HAP-1 (cell line): ENCODE data around the gene ATP6V0A1.
"Not testable (repeated sequence)": the region's sequence is repeated elsewhere in the genome, so short reads cannot be mapped to it uniquely, and the experiment has no call there.

Experiments
- DNase-seq, 2 experiments: peaks; one replicate each; pipeline ENCODE4 v3.0.0-alpha.2; 2016 to 2020; ENCODE audit warnings: low spot score in 2 of 2
- H3K27me3 ChIP-seq: fragments of 250-450 bp; sonication (Bioruptor Pico); 2 replicates; pipeline ENCODE4 v1.5.1; 2020; ENCODE audit warnings: low read depth, mild to moderate bottlenecking, moderate library complexity
- H3K36me3 ChIP-seq: fragments of 250-450 bp; sonication (Bioruptor Pico); replicated peaks from 2 replicates; pipeline ENCODE4 v1.5.1; 2020; ENCODE audit warnings: mild to moderate bottlenecking
- H3K4me1 ChIP-seq: fragments of 250-450 bp; sonication (Bioruptor Pico); 2 replicates; pipeline ENCODE4 v1.5.1; 2020; ENCODE audit warnings: mild to moderate bottlenecking
- H3K4me3 ChIP-seq: fragments of 250-450 bp; sonication (Bioruptor Pico); 2 replicates; pipeline ENCODE4 v1.5.1; 2020; ENCODE audit warnings: mild to moderate bottlenecking, moderate library complexity
- H3K9me3 ChIP-seq: fragments of 250-450 bp; sonication (Bioruptor Pico); 2 replicates; pipeline ENCODE4 v1.5.1; 2020; ENCODE audit warnings: mild to moderate bottlenecking, moderate library complexity
- in situ Hi-C: fragments of 300-500 bp; cut with MboI; formaldehyde crosslinking; loops from 3 replicates; pipeline ENCODE4 v1.14.3; 2020; ENCODE audit warnings: low sequenced_read_pairs, inconsistent platforms, mixed read lengths

ATP6V0A1 gene

DNA sequence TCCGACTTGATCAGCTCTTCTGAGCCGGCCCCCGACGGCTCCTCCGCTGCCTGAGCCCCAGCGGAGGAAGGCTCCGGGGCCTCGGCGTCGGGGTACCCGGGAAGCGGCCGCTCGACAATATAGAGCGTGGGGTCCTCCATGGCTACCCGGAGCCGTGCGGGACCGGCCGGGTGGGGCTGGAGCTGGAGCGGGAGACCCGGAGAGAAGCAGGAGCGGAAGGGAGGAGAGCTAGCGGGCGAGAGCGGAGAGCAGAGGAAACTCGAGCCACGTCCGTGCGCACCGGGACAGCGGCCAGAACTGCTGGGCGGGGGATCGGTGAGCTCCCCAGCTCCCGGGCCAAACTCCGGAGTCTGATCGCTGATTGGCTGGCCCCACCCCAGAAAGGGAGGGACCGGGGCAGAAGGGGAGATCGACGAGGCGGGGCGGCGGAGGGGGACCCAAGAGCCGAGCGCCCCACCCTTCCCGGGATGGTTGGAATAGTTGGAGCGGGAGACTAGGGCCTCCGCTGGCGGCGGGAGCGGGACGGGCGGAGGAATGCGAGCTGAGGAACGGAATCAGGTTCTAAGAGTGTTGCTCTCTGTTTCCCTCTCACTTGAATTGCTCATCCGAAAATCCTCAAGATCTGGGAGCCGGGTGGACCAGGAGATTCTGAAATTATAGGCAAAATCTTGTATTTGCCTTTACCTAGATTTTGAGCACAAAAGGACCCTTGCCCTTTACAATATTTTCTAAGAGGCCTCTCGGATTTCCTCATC lies 35.5 kb upstream of the ATP6V0A1 start, which contains the start of gene CAVIN1:
Gene CAVIN1, minus strand, starts transcription at position 299 of the 755 bp plus-strand sequence. Its CDS starts 159 bp downstream, at position 140.
- Histone ChIP-seq H3K27me3 (no peaks in the 10 kb centered on the region), H3K4me3 (peak within 1 kb of the TSS; percentile 78), H3K36me3 (no peaks in the 10 kb centered on the region), H3K4me1 (peaks cover 3% of the 10 kb centered on the region; the same call in 1 of the 2 replicates), H3K9me3 (no peaks in the 10 kb centered on the region)
- peak; percentile 90 to 98 for DNase-seq
- in situ Hi-C loops = loop anchor here (10.0 kb wide), 1 partner anchor 102 kb away; no protein-coding TSS in a partner anchor

DNA sequence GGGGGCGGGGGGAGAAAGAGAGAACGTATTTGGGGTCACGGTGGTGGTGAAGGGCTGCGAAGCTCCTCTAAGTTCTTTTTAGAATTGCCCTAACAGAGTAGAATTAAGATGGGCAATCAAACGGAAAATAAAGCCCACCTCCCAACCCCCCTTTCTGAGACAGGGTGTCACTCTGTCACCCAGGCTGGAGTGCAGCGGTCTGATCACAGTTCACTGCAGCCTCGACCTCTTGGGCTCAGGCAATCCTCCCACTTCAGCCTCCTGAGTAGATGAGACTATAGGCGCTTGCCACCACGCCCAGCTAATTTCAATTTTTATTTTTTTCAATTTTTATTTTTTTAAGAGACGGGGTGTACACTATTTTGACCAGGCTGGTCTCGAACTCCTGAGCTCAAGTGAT lies 34.9 kb upstream of the ATP6V0A1 start:
- H3K4me3 ChIP-seq = peak overlapping the region; percentile 78
- no peak for DNase-seq
- H3K4me1 ChIP-seq = peaks cover 6% of the 10 kb centered on the region
- H3K9me3 ChIP-seq = no peaks in the 10 kb centered on the region
- H3K36me3 ChIP-seq = no peaks in the 10 kb centered on the region
- in situ Hi-C loops = loop anchor here (10.0 kb wide), 1 partner anchor 101 kb away; no protein-coding TSS in a partner anchor
- H3K27me3 ChIP-seq = no peaks in the 10 kb centered on the region

DNA sequence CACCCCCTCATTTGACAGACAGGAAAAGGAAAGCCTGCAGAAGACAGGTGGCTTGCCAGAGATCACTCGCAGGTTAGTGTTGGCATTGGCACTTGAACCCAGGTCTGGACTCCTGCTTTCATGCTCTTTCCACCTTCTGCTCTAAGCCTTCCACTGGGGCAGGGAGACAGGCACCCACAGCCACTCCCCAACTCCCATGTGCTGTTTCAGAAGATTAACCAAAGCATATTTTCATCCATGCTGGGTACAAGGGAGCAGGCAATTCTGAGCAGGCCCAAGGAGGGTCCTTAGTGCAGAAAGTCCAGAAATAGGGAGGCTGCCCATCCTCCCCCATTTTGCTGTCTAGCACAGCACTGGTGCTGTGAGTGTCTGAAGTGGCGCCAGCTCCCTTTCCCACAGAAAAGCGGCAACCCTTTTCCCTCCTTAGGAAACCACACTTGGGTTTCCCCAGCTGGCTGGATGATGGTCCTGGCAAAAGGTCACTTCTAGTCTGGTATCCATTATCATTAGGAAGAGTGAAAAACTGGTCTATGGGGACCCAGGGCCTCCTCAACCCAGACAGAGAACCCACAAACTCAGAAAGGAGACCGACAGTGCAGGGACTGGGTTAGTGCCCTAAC lies 33.6 kb upstream of the ATP6V0A1 start:
- Histone ChIP-seq H3K4me1 (peaks cover 7% of the 10 kb centered on the region), H3K9me3 (no peaks in the 10 kb centered on the region), H3K36me3 (no peaks in the 10 kb centered on the region), H3K4me3 (no peak overlapping the region), H3K27me3 (no peaks in the 10 kb centered on the region)
- in situ Hi-C loops = loop anchor here (10.0 kb wide), 1 partner anchor 100 kb away; no protein-coding TSS in a partner anchor
- no peak for DNase-seq

DNA sequence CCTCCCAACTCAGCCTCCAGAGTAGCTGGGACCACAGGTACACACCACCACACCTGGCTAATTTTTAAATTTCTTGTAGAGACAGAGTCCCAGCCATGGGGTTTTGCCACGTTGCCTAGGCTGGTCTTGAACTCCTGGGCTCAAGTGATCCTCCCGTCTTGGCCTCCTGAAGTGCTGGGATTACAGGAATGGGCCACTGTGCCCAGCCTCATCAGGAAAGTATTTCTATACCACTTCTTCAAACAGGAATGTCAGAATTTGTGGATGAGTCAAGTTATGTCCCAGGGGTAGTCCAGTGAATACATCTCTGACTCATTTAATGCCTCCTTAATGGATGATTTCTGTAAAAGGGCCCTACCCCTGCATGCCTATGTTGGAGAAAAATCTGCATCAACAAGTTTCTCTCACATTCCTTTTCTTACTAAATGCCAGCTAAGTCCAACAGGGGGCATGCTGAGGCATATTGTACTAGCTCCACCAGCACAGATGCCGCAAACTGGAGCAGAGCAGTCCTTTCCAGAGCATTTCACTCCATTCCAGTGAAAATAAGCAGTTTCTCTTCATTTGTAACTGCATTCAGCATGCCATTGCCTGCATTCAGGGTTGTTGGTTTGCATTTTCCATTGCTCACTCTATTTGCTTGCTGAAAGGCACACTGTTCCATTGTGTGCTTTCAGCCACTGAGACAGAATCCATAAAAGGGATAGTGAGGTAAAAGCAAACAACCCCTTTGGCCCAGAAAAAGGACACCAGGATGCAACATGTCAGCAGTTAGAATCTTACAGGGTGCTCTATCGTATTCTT lies 30.3 kb upstream of the ATP6V0A1 start:
- peaks cover 17% of the 10 kb centered on the region for H3K4me1 ChIP-seq
- no peaks in the 10 kb centered on the region for H3K9me3 ChIP-seq
- H3K4me3 ChIP-seq = no peak overlapping the region
- no peaks in the 10 kb centered on the region for H3K27me3 ChIP-seq
- DNase-seq = peak; percentile 61 to 78
- in situ Hi-C loops = loop anchor here (10.0 kb wide), 1 partner anchor 96 kb away; no protein-coding TSS in a partner anchor
- no peaks in the 10 kb centered on the region for H3K36me3 ChIP-seq

DNA sequence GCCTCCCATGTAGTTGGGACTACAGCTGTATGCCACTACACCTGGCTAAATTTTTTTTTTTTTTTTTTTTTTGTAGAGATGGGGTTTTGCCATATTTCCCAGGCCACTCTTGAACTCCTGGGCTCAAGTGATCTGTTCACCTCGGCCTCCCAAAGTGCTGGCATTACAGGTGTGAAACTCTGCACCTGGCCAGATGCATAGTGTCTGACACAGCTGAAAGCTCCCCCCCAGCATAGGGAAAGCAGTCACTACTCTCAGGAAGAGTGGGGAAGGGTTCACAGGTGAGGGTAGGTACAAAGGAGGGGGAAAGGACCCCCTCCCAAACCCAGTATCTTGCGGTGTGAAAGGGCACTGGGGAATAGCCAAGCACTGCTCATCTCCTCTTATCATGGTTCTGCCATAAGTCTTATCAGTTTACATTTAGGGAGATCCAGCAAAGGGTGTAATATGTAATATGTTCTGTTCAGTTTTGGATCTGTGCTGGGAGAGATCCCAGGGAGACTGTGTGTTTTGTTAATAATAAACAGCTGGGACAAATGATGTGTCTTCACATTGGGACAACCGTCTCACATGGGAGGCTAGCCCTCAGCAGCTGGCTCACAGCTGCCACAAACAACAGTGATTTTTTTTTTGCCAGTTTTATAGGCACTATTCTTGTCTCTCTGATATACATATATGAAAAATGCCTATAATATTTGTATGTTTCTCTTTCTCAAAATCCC lies 28.8 kb upstream of the ATP6V0A1 start:
- in situ Hi-C loops = loop anchor here (10.0 kb wide), 1 partner anchor 95 kb away; no protein-coding TSS in a partner anchor
- no peak for DNase-seq
- no peaks in the 10 kb centered on the region for H3K36me3 ChIP-seq
- H3K4me1 ChIP-seq = peaks cover 13% of the 10 kb centered on the region
- no peaks in the 10 kb centered on the region for H3K9me3 ChIP-seq
- no peak overlapping the region for H3K4me3 ChIP-seq
- H3K27me3 ChIP-seq = no peaks in the 10 kb centered on the region

DNA sequence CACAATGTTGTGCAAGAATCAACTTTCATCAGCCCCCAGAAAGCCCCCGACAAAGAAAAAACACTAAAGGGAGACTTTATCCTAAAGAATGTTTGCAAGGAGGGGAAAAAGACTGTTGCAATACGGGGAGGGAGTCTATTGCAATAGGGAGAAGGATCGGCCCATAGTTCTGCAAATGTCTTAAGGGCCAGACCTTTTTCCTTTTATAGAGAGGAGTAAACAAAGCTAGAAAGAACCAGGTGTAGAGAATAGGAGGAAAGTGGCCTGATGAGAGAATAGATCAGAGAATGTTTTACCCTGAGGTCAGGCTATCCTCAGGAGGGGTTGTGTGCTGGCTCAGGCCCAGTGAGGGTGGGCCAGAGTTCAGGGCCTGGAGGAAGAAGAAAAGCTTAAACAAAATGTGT lies 26.9 kb upstream of the ATP6V0A1 start:
- Histone ChIP-seq H3K4me1 (peaks cover 13% of the 10 kb centered on the region), H3K36me3 (no peaks in the 10 kb centered on the region), H3K4me3 (no peak overlapping the region), H3K9me3 (no peaks in the 10 kb centered on the region), H3K27me3 (no peaks in the 10 kb centered on the region)
- peak; percentile 50 to 52 for DNase-seq
- in situ Hi-C loops = no loop called here

DNA sequence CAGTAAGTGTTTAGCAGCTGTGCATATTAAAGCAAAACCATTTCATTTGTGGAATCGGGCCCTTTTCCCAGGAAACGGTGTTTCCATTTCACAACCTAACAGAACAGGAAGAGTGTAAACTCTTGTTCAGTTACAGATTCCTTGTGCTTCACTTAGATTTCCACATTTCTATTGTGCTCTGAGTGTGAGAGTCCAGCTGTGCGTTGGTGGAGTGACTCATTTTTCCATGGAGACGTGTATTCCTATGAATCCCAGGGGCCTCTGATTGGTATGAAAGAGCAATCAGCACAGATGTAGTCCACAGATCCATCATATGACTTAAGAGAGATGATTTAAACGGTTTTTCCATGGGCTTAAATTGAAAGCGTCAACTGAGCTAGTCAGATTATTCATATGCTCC lies 22.3 kb upstream of the ATP6V0A1 start:
- no peak overlapping the region for H3K4me3 ChIP-seq
- no peaks in the 10 kb centered on the region for H3K9me3 ChIP-seq
- no peaks in the 10 kb centered on the region for H3K36me3 ChIP-seq
- H3K27me3 ChIP-seq = no peaks in the 10 kb centered on the region
- H3K4me1 ChIP-seq = peaks cover 10% of the 10 kb centered on the region
- DNase-seq = no peak
- in situ Hi-C loops = no loop called here

DNA sequence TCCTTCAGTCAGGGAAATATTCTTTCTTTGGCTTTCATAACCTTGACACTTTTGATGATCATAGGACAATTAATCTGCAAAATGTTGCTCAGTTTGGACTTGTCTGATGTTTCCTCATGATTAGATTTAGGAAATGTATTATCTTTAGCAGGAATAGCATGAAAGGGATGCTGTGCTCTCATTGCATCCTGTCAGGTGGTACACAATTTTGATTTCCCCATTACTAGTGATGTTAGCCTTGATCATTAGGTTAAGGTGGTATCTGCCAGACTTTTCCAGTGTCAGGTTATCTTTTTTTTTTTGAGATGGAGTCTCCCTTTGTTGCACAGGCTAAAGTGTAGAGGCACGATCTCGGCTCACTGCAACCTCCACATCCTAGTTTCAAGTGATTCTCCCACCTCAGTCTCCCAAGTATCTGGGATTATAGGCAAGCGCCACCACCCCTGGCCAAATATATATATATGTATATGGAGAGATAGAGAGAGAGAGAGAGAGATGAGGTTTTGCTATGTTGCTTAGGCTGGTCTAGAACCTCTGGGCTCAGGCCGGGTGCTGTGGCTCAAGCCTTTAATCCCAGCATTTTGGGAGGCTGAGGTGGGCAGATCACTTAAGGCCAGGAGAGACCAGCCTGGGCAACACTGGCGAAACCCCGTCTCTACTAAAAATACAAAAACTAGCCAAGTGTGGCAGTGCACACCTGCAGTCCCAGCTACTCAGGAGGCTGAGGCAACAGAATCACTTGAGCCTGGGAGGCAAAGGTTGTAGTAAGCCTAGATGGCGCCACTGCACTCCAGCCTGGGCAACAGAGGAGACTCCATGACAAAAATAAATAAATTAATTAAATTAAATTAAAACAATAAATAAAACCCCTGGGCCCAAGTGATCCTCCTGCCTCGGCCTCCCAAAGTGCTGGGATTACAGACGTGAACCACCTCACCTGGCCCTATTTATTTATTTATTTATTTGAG lies 19.8 kb upstream of the ATP6V0A1 start:
- Histone ChIP-seq H3K4me1 (peaks cover 20% of the 10 kb centered on the region), H3K27me3 (no peaks in the 10 kb centered on the region), H3K9me3 (no peaks in the 10 kb centered on the region), H3K36me3 (no peaks in the 10 kb centered on the region), H3K4me3 (no peak overlapping the region)
- in situ Hi-C loops = no loop called here
- peak in 1 of 2 experiments; percentile 56 for DNase-seq

DNA sequence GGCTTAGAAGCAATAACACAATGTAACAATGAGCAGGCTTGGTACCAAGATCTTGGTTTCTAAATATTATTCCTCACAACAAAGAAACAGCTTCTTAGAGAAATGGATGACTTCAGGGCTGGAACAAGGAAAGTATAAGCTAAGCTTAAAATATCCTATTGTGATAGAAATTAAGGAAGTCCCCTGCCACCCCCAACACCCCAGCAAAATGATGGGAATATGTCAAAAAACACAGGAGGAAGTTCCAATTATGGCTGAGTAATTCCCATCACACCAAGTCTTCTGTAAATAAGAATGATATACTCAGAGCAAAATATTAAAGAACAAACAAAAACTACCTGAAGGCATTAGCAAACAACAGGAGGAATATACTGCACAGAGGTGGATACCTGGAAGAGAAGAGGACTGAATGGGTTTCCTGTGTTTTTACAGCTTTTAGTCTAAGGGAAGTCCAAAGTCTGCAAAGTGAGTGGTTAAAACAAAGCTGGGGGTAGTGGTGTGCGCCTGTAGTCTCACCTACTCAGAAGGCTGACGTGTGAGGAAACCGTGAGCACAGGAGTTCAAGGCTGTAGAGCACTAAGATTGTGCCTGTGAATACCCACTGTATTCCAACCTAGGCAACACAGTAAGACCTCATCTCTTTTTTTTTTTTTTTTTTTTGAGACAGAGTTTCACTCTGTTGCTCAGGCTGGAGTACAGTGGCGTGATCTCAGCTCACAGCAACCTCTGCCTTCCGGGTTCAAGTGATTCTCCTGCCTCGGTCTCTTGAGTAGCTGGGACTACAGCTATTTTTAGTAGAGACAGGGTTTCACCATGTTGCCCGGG lies 17.1 kb upstream of the ATP6V0A1 start:
- Histone ChIP-seq H3K4me1 (peaks cover 20% of the 10 kb centered on the region), H3K9me3 (no peaks in the 10 kb centered on the region), H3K4me3 (no peak overlapping the region), H3K27me3 (no peaks in the 10 kb centered on the region), H3K36me3 (no peaks in the 10 kb centered on the region)
- peak in 1 of 2 experiments; percentile 70 for DNase-seq
- in situ Hi-C loops = no loop called here

DNA sequence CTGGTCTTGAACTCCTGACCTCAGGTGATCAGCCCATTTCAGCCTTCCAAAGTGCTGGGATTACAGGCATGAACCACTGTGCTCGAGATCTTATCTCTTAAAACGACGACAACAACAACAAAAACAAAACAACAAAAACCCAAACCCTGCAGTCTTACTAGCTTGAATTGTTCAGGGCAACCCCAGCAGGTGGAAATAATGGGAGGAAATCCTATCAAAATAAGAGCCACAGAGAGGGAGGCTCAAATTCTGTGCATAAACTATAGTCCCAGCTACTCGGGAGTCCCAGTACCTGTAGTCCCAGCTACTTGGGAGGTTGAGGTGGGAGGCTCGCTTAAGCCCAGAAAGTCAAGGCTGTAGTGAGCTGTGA lies 16.5 kb upstream of the ATP6V0A1 start:
- no peak overlapping the region for H3K4me3 ChIP-seq
- H3K4me1 ChIP-seq = peaks cover 20% of the 10 kb centered on the region
- no peak for DNase-seq
- H3K27me3 ChIP-seq = no peaks in the 10 kb centered on the region
- no peaks in the 10 kb centered on the region for H3K36me3 ChIP-seq
- in situ Hi-C loops = no loop called here
- H3K9me3 ChIP-seq = no peaks in the 10 kb centered on the region

DNA sequence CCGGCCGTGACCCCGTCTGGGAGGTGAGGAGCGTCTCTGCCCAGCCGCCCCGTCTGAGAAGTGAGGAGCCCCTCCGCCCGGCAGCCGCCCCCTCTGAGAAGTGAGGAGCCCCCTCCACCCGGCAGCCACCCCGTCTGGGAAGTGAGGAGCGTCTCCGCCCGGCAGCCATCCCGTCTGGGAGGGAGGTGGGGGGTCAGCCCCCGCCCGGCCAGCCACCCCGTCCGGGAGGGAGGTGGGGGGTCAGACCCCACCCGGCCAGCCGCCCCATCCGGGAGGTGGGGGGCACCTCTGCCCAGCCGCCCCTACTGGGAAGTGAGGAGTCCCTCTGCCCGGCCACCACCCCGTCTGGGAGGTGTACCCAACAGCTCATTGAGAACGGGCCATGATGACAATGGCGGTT lies 9.5 kb upstream of the ATP6V0A1 start:
- in situ Hi-C loops, H3K4me3 ChIP-seq, H3K9me3 ChIP-seq, H3K4me1 ChIP-seq, H3K27me3 ChIP-seq, DNase-seq, H3K36me3 ChIP-seq: not testable (repeated sequence)

DNA sequence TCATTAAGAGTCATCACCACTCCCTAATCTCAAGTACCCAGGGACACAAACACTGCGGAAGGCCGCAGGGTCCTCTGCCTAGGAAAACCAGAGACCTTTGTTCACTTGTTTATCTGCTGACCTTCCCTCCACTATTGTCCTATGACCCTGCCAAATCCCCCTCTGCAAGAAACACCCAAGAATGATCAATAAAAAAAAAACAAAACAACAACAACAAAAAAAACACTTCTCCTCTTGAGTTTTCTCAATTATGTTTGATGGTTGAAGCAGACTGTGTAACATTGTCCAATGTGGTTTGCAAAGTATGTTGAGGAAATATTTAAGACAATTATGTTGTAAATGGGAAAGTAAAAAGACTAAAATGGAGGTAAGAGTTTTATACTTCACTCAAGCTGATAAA lies 8.8 kb upstream of the ATP6V0A1 start:
- H3K4me1 ChIP-seq, in situ Hi-C loops: not testable (repeated sequence)

More for the DNA sequence above, 8.8 kb upstream of the ATP6V0A1 start:
- H3K27me3 ChIP-seq, H3K4me3 ChIP-seq, H3K9me3 ChIP-seq, H3K36me3 ChIP-seq, DNase-seq: not testable (repeated sequence)
